NOMO-1 (cell line): Measurements from ENCODE around the gene KIF4A.
A peak's percentile ranks its signal among the peaks of the same experiment; 100 is the strongest.
"Not testable (repeated sequence)": the region's sequence is repeated elsewhere in the genome, so short reads cannot be mapped to it uniquely, and the experiment has no call there.

Experiments
- DNase-seq, 2 experiments: peaks; one replicate each; lab custom pipeline; 2025; ENCODE audit not compliant: unreplicated experiment in 2 of 2; lab: John Stamatoyannopoulos, UW

The KIF4A gene

DNA sequence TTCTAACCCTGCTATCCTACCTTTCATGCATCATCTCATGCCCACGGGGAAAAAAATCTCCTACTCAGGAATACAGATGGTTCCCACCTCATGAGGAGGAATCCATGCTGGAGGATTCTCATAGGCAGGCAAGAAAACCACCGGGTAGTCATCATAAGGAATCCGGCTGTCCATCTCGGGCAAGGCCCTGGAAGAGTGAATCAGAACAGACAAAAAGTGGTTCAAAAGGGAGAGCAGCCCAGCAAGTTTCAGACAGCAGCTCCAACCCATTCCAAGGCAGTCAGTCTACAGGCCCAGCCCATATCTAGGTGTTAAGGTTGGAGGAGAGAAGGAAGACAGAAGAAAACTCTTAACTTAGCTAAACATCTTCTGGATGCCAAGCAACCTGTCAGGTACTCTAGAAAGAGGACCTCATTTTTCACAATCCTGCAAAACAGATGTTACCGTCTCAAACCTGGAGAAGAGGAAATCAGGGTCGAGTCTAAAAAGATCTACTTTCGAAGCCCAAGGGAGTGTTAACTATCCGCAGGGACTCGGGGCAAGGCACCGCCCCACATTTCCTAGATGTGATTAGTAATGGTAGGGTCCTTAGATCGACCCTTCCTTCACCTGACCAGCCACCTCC lies 624 bp upstream of the KIF4A start:
- no peak for DNase-seq

DNA sequence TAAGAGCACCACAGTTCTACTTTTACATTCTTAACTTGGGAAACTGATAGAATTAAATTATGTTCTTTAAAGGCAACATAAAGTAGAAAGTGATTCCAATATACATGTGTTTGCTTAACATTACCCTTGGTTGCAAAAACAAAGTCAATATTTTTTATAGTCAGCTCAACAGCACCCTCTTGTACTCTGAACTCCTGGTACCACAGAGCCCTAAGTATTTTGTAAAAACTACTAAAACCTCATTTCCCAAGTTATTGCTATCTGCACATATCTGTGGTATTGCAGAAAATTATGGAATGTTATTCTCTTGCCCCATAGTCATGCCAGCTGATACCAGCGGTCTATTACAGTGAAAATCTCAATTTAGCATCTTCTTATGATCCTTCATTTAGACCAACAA lies 2.9 kb downstream of the KIF4A start:
- DNase-seq: no peak

DNA sequence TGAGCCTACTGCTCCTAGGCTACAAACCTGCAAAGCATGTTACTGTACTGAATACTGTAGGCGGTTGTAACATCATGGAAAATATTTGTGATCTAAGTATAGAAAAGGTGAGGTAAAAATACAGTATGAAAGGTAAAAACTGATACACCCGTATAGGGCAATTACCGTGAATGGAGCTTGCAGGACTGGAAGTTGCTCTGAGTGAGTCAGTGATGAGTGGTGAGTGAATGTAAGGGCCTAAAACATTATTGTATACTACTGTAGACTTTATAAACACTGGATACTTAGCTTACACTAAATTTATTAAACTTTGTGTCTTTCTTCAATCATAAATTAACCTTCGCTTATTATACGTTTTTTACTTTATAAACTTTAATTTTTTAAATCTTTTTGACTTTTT lies 3.7 kb downstream of the KIF4A start:
- DNase-seq: no peak

DNA sequence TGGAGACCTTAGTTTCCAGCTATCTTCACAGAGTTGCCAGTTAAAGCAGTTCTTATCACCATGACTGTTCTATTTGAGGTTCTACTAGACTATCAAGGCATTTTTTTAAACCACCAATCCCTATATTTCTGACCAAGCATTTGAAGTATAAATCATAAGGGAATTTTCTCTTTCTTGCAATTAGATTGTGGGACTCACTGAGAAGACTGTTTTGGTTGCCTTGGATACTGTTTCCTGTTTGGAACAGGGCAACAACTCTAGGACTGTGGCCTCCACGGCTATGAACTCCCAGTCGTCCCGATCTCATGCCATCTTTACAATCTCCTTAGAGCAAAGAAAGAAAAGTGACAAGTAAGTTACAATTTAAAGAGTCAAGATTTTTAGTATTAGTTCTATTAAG lies 11.8 kb downstream of the KIF4A start:
- DNase-seq: no peak

DNA sequence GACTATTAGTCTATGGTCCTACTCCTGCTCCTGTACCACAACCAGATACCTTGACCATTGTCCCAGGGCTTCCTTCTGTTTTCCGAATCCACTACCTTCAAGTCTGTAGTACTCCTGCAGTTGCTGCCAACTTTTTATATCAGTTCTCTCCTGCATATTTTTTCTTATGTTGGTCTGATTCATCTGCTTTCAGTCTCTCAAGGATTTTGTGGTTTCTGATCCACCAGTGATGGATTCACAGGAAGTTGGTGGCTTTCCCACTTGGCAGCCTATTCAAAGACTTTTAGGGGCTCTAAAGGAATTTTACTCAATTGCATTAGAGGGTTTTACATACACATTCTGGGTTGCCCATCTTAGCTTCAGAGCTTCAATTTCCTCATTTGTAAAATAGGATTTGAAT lies 23.6 kb downstream of the KIF4A start:
- no peak for DNase-seq

DNA sequence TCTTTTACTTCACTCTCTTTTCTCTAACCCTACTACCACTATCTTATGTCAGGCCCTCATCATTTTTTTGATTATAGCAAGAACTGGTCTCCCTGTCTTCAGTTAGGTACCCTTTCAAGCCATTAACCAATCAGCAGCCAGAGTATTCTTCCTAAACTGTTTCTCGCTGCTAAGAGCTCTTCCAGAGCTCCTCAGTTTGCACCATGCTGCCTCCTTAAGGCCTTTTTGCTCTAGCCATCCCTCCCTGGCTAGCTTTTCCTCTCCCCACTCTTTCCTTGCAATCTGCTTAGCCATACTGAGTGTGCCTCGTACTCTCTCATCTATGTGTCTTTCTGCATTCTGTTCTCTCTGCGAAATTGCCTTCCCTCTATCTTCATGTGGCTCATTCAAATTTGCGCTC lies 32.9 kb downstream of the KIF4A start:
- no peak for DNase-seq

DNA sequence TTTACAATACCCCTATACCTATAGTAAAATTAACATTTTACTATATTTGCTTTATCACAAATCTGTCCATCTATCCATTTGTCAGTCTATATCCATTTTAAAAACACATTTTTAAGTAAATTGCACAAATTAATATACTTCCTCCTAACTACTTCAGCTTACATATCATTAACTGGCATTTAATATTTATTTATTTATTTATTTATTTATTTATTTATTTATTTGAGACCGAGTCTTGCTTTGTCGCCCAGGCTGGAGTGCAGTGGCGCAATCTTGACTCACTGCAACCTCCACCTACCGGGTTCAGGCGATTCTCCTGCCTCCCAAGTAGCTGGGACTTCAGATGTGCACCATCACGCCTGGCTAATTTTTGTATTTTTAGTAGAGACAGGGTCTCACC lies 33.7 kb downstream of the KIF4A start:
- not testable (repeated sequence) for DNase-seq

- DNase-seq: no peak
These were observed 34.4 kb downstream of the KIF4A start for GRCh38 chrX:70324326-70324725.

DNA sequence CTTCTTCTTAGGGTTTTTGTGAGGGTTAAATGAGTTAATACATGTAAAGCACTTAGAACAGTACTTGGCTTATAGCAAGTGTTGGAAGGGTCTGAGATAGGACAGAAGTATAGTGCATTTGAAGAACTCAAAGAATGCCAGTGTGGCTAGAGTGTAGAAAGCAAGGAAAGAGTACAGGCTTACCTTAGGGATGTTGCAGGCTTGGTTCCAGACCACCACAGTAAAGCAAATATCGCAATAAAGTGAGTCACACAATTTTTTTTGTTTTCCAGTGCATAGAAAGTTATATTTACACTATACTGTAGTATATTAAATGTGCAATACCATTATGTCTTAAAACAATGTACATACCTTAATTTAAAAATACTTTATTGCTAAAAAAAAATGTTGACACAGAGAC lies 41.3 kb downstream of the KIF4A start:
- DNase-seq: no peak

DNA sequence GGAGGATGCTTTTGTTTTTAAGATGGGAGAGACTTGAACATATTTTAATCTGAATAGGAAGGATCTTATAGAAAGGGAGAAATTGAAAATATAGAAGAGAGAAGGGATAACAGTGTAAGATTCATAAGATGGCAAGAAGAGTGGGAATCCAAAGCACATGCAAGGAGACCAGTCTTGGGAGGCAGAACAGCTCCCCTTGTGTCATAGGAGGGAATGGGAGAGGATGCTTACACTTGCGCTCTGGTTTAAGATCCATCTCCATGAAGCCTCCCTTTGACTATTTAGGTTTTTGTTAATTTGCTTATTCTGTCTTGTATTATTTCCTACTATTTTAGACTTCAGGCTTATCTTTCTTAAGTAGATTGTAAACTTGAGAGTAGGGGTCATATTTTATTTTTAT lies 42.7 kb downstream of the KIF4A start:
- no peak for DNase-seq

DNA sequence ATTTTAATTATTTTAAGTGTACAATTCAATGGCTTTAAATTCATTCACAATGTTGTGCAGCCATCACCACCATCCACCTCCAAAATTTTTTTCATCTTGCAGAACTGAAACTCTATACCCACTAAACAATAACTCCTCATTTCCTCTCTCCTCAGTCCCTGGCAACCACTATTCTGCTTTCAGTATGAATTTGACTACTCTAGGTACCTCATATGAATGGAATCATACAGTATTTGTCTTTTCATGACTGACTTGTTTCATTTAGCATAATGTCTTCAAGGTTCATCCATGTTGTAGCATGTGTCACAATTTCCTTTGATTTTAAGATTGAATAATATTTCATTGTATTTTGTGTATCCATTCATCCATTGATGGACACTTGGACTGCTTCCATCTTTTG lies 46.9 kb downstream of the KIF4A start:
- peak in 1 of 2 experiments; percentile 15 for DNase-seq

DNA sequence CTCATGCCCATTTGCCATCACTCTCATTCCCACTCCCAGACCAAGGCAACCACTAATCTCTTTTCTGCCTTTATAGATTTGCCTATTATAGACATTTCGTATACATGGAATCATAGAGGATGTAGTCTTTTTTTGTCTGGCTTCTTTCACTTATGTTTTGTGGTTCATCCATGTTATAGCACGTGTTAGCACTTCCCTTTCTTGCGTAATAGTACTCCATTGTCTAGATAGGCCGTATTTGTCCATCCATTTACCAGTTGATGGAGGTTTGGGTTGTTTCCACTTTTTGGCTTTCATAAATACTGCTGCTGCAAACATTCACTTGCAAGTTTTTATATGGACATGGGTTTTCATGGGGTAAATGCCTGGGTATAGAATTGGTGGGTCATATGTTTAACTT lies 48.4 kb downstream of the KIF4A start:
- peak; percentile 31 to 54 for DNase-seq

GRCh38 chrX:70343435-70343834 lies 53.5 kb downstream of the KIF4A start:
- no peak for DNase-seq

- DNase-seq: no peak
These were observed 56.6 kb downstream of the KIF4A start for GRCh38 chrX:70346418-70347070.

DNA sequence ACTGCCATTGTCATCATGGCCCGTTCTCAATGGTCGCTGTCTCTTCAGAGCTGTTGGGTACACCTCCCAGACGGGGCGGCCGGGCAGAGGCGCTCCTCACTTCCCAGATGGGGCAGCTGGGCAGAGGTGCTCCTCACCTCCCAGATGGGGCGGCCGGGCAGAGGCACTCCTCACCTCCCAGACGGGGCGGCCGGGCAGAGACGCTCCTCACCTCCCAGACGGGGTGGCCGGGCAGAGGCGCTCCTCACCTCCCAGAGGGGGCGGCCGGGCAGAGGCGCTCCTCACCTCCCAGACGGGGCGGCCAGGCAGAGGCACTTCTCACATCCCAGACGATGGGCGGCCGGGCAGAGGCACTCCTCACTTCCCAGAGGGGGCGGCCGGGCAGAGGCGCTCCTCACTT lies 58.9 kb downstream of the KIF4A start:
- DNase-seq: not testable (repeated sequence)

- DNase-seq: not testable (repeated sequence)
These were observed 59.6 kb downstream of the KIF4A start for GRCh38 chrX:70349367-70350125.

DNA sequence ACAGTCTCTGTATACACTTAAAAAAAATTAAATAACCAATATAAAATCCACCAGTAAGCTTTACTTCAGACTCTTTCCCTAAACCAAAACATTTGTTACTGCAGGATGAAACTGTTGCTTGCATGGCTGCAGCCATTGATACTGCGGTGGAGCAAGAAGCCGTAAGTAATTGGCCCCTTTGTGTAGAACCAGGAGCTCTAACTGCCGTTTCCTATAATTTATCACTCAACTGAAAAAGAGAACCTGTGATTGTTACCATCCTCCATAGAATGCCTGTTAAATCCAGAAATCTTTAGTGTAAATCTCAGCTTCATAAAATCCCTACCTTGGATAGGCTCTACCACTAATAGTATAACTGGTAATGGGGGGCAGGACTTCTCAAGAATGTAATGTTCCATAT lies 62.6 kb downstream of the KIF4A start:
- no peak for DNase-seq

DNA sequence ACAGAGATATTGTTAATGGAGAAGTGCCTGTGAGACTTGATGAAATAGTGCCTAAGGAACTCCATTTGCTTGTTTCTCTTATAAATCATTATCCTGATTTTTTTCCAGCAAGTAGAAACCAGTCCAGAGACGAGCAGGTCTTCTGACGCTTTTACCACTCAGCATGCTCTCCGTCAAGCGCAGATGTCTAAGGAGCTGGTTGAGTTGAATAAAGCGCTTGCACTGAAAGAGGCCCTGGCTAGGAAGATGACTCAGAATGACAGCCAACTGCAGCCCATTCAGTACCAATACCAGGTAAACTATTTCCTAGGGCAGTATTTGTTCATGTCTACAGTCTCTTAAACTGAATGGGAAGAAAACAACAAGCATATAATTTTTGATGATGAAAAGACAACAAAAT lies 63.6 kb downstream of the KIF4A start:
- DNase-seq: no peak

- no peak for DNase-seq
These were observed 64.8 kb downstream of the KIF4A start for GRCh38 chrX:70354716-70355115.

- no peak for DNase-seq
These were observed 69.6 kb downstream of the KIF4A start for GRCh38 chrX:70359458-70359857.

DNA sequence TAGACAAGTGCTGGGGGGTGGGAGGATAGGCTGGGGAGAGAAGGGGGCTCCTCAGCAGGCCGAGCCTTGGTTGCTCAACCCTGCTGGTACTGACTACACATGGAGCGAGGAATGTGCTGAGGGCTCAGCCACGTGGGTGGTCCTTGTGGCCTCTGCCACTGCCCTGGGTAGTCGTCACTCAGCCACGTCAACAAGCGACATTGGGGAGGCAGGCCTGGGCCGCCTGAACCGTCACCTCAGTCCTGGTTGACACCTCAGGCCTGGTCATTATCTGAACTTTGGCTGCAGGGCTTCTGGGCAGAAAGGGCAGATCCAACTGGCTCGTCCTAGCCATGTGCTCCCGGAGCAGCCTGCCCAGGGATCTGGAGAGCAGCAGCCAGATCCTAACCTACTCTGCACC lies 70.5 kb downstream of the KIF4A start:
- DNase-seq: no peak

DNA sequence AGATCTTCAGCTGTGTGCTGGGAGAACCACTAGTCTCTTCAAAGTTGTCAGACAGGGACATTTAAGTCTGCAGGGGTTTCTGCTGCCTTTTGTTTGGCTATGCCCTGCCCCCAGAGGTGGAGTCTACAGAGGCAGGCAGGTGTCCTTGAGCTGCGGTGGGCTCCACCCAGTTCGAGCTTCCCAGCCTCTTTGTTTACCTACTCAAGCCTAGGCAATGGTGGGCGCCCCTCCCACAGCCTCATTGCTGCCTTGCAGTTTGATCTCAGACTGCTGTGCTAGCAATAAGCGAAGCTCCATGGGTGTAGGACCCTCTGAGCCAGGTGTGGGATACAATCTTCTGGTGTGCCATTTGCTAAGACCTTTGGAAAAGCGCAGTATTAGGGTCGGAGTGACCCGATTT lies 78.8 kb downstream of the KIF4A start:
- not testable (repeated sequence) for DNase-seq
